LHCN-M2 (cell line): Measurements from ENCODE around the gene NXN. TPM values are rescaled to one million over a fixed set of nuclear protein-coding genes. Genes with fewer than 3 reads are reported as not detected.
A peak's percentile ranks its signal among the peaks of the same experiment; 100 is the strongest.
"Not testable (repeated sequence)": the region's sequence is repeated elsewhere in the genome, so short reads cannot be mapped to it uniquely, and the experiment has no call there.

Source experiments
- DNase-seq: peaks from one replicate; pipeline ENCODE4 v3.0.0-alpha.2; 2012; ENCODE audit warnings: low read depth
- total RNA-seq: library from RNA; depleted of rRNA; stranded (reverse); fragments of >200 nt; gene quantifications from 2 replicates; pipeline ENCODE4 v1.2.3, GENCODE V29; 2014

The NXN gene
- total RNA-seq, 1 experiment from 2014 or later: 12.9 TPM

GRCh38 chr17:866568-867103, 112.9 kb downstream of the NXN start:
- no peak for DNase-seq

GRCh38 chr17:864315-864714, 115.3 kb downstream of the NXN start:
- no peak for DNase-seq

- DNase-seq: no peak
Observed at GRCh38 chr17:863880-864279, 115.7 kb downstream of the NXN start.

- no peak for DNase-seq
Observed at GRCh38 chr17:862582-862981, 117.0 kb downstream of the NXN start.

DNA sequence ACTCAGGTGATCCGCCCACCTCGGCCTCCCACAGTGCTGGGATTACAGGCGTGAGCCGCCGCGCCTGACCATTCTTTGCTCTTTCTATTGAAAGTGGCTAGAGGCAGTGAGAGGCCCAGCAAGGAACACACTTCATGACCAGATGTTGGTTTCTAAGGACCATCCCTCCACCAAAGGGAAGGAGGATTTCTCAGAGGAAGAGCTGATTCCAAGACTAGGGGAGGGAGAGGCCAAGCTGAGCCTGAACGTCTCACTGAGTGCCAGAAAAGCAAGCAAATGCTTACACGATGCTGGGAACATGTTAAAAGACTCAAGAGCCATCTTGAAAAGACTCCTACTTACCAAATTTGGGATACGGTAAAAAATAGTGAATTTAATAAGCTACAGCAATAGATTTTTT, 118.2 kb downstream of the NXN start:
- DNase-seq: no peak

GRCh38 chr17:860805-861204, 118.8 kb downstream of the NXN start:
- DNase-seq: no peak

GRCh38 chr17:859824-860195, 119.8 kb downstream of the NXN start:
- DNase-seq: peak; percentile 51

DNA sequence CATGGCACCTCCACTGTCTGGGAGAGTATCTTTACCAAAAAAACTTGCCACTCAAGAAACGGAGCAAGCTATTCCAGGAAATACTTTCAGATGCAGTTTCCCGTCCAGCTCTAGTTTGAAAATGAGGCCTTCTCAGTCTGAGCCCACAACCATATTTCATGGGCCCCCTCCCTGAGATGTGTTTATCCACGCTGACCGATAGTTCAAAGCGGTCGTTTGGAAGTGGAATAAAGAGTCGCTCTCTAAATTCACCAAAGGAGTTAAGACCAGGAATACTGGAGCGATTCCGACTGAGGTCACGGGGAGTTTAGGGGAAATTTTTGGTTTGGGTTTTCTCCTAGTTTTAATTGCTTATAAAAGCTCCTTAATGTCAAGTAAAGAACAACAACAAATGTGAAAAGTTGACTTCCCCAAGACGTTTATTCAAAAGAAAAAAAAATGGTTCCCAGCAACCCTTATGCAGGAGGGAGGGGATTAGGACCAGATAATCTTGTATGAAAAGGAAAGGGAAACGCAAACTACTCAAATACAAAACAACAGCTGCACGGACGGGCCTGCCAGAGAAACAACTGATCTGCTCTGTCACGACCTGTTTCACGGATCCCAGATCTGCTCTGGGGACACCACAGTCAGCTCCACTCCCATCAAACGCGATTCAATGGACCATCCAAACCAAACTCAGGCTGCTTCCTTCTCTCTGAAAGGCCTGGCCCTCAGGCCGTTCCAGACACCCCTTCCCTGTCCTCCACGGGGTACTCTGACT, 120.3 kb downstream of the NXN start:
- DNase-seq: peak; percentile 75

GRCh38 chr17:856149-856548, 123.4 kb downstream of the NXN start:
- DNase-seq: no peak

GRCh38 chr17:855569-855968, 124.0 kb downstream of the NXN start:
- no peak for DNase-seq

GRCh38 chr17:852850-853249, 126.7 kb downstream of the NXN start:
- not testable (repeated sequence) for DNase-seq

GRCh38 chr17:852349-852748, 127.2 kb downstream of the NXN start:
- DNase-seq: no peak

GRCh38 chr17:851924-852323, 127.7 kb downstream of the NXN start:
- no peak for DNase-seq

- DNase-seq: peak; percentile 68
Observed at GRCh38 chr17:850851-851763, 128.5 kb downstream of the NXN start.

GRCh38 chr17:850086-850850, 129.3 kb downstream of the NXN start:
- DNase-seq: no peak

- no peak for DNase-seq
Observed at GRCh38 chr17:848402-848801, 131.2 kb downstream of the NXN start.

- no peak for DNase-seq
Observed at GRCh38 chr17:846901-847843, 132.4 kb downstream of the NXN start.

- DNase-seq: no peak
Observed at GRCh38 chr17:841313-841712, 138.3 kb downstream of the NXN start.

DNA sequence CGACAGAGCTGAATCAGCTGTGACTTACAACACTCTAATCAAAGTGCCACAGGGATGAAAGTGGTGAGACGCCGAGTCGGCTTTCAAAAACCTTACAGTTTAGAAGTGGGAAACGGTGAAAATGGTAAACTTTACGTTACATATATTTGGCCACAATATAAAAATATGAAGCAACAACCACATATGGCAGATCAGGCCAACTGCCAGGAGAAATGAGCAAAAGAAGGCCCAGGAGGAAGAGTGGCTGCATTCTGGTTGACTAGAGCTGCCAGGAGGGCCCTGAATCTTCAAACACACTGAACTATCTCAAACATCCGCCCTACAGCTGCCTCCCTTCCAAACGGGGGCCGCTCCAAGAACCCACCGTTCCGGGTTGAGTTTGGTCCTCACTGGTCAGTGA, 141.1 kb downstream of the NXN start:
- no peak for DNase-seq

DNA sequence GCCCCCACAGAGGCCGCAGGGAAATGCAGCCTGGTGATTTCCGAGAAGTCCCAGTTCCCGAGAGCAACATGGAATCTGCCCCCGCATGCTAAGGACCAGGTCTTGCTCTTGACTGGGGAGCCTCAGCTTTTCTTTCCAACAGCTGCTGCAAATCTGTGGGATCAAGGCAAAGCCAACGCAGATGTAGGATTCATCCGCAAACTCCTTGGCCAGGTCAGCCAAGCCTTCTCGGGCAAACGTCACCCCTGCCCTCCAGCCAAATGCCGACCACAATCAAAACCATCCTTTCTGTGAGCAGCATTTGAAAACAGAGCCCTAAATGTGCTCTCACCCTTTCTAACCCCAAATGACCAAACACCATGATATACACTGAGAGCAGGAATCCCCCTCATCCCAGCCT, 143.4 kb downstream of the NXN start:
- DNase-seq: peak; percentile 61

DNA sequence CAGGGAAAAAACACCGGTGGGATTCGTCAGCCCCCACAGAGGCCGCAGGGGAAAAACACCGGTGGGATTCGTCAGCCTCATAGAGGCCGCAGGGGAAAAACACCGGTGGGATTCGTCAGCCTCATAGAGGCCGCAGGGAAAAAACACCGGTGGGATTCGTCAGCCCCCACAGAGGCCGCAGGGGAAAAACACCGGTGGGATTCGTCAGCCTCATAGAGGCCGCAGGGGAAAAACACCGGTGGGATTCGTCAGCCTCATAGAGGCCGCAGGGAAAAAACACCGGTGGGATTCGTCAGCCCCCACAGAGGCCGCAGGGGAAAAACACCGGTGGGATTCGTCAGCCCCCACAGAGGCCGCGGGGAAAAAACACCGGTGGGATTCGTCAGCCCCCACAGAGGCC, 143.9 kb downstream of the NXN start:
- DNase-seq: not testable (repeated sequence)
